GM12878 (cell line): ENCODE measurements around the gene ZFP37.
"Not testable (repeated sequence)": the region's sequence is repeated elsewhere in the genome, so short reads cannot be mapped to it uniquely, and the experiment has no call there.

ENCODE experiments used
- CTCF ChIP-seq, 3 experiments: IDR thresholded peaks in 2 of 3; conservative IDR thresholded peaks in 1 of 3; 2 replicates each; pipeline ENCODE4 v1.5.1; 2011; ENCODE audit warnings: low read depth in 3 of 3, low read length in 3 of 3, mild to moderate bottlenecking in 3 of 3, control low read depth in 2 of 3, moderate library complexity in 2 of 3, inconsistent platforms in 1 of 3, mixed read lengths in 1 of 3; ENCODE audit not compliant: control insufficient read depth in 2 of 3, insufficient read depth in 1 of 3; ENCODE audit errors: extremely low read depth in 1 of 3
- SIX5 ChIP-seq: IDR thresholded peaks from 2 replicates; pipeline ENCODE4 v1.6.1; 2011; ENCODE audit warnings: mild to moderate bottlenecking, low read depth, low read length, moderate library complexity; ENCODE audit not compliant: severe bottlenecking
- TAF1 ChIP-seq: IDR thresholded peaks from 2 replicates; pipeline ENCODE4 v1.6.1; 2011; ENCODE audit warnings: mild to moderate bottlenecking, low read depth, low read length, borderline replicate concordance
- ZNF24 ChIP-seq: fragments of 450-650 bp; IDR thresholded peaks from 2 replicates; pipeline ENCODE4 v1.6.1; 2017; ENCODE audit warnings: antibody characterized with exemption, mild to moderate bottlenecking
- TF ChIP-seq, protein P1 (sequence below): IDR thresholded peaks from 2 replicates; pipeline ENCODE4 v1.6.1; 2012; ENCODE audit warnings: mild to moderate bottlenecking, low read depth, low read length

DNA sequence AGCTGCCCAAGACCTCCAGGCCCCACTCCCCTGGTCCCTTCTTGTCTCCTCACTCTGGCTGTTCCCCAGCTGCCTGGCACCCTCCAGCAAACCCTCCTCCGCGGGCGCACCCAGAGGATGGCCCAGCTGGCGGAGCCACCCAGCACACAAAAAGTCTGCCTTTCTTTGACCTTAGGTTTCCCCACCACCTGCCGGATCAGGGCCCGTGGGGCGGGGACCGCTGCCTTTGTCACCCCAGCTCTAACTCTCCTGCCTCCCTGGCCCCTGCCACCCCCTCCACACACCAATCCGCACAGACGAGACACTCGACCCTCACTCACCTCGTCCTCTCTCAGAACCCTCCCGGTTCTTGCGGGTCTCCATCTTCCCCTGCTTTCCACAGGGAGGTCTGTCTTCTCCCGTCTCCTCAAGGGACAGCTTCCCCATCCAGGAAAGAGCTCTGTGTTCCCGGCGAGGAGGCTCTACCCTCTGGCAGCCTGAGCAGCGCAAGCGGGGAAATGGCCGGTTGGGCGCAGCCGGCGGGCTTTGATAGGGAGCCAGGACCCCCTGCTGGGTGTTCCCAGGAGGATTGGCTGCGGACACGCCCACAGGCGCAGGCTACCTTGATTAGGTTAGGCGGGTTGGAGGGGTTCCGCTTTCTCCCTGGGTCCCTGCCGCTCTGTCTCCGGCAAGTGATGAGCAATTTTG is 32.1 kb upstream of the ZFP37 start:
- not testable (repeated sequence) for TF ChIP-seq ZNF24; CTCF (IDR thresholded peaks at IDR 0.05 in 2 of 3, conservative IDR thresholded peaks at IDR 0.05 in 1 of 3; ENCODE audit: control insufficient read depth in 2 of 3, extremely low read depth in 1 of 3, insufficient read depth in 1 of 3, low read depth in 3 of 3, low read length in 3 of 3); TAF1; SIX5
- TF ChIP-seq, protein P1, sequence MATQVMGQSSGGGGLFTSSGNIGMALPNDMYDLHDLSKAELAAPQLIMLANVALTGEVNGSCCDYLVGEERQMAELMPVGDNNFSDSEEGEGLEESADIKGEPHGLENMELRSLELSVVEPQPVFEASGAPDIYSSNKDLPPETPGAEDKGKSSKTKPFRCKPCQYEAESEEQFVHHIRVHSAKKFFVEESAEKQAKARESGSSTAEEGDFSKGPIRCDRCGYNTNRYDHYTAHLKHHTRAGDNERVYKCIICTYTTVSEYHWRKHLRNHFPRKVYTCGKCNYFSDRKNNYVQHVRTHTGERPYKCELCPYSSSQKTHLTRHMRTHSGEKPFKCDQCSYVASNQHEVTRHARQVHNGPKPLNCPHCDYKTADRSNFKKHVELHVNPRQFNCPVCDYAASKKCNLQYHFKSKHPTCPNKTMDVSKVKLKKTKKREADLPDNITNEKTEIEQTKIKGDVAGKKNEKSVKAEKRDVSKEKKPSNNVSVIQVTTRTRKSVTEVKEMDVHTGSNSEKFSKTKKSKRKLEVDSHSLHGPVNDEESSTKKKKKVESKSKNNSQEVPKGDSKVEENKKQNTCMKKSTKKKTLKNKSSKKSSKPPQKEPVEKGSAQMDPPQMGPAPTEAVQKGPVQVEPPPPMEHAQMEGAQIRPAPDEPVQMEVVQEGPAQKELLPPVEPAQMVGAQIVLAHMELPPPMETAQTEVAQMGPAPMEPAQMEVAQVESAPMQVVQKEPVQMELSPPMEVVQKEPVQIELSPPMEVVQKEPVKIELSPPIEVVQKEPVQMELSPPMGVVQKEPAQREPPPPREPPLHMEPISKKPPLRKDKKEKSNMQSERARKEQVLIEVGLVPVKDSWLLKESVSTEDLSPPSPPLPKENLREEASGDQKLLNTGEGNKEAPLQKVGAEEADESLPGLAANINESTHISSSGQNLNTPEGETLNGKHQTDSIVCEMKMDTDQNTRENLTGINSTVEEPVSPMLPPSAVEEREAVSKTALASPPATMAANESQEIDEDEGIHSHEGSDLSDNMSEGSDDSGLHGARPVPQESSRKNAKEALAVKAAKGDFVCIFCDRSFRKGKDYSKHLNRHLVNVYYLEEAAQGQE = not testable (repeated sequence)
